ENCODE measurements around the gene KCNJ14. TPM values are rescaled to one million over a fixed set of nuclear protein-coding genes. Genes with fewer than 3 reads are reported as not detected.

Gene KCNJ14
- total RNA-seq, 4 donors from 2014 or later, result 0.19 to 1.9 (median 0.92) TPM

GRCh38 chr19:48452289-48453190 lies 2.8 kb upstream of the KCNJ14 start:
- Histone ChIP-seq H3K27me3 (no peaks in the 10 kb centered on the region), H3K27ac (no peak overlapping the region), H3K36me3 (peaks cover 0 to 71% of the 10 kb centered on the region in 2 donors), H3K4me1 (peaks cover 7 to 8% of the 10 kb centered on the region in 2 donors), H3K9me3 (no peaks in the 10 kb centered on the region), H3K4me3 (no peak overlapping the region)
- peak in 1 of 2 donors; percentile 30 for ATAC-seq
- intact Hi-C loops (cut with DNase I; ENCODE audit: low total_unique reads) (no loop called here), in situ Hi-C loops (cut with MboI; ENCODE audit: low sequenced_read_pairs in 4 of 4) (no loop called here)
- no peak for TF ChIP-seq CTCF (IDR thresholded peaks at IDR 0.05 in 4 of 5, conservative IDR thresholded peaks at IDR 0.05 in 1 of 5)
- no peak for TF ChIP-seq POLR2A (IDR thresholded peaks at IDR 0.05)
- DNase-seq, result no peak

GRCh38 chr19:48454150-48454730 lies 1.1 kb upstream of the KCNJ14 start:
- DNase-seq (no peak), ATAC-seq (no peak)
- Histone ChIP-seq H3K4me1 (peaks cover 7 to 8% of the 10 kb centered on the region in 2 donors), H3K27me3 (no peaks in the 10 kb centered on the region), H3K4me3 (no peak overlapping the region), H3K36me3 (peaks cover 0 to 54% of the 10 kb centered on the region in 2 donors), H3K27ac (no peak overlapping the region), H3K9me3 (no peaks in the 10 kb centered on the region)
- in situ Hi-C loops (cut with MboI; ENCODE audit: low sequenced_read_pairs in 4 of 4) (no loop called here), intact Hi-C loops (cut with DNase I; ENCODE audit: low total_unique reads) (no loop called here)
- TF ChIP-seq POLR2A (IDR thresholded peaks at IDR 0.05), result no peak
- no peak for TF ChIP-seq CTCF (IDR thresholded peaks at IDR 0.05 in 4 of 5, conservative IDR thresholded peaks at IDR 0.05 in 1 of 5)

- TF ChIP-seq POLR2A (IDR thresholded peaks at IDR 0.05) (no peak), CTCF (IDR thresholded peaks at IDR 0.05 in 4 of 5, conservative IDR thresholded peaks at IDR 0.05 in 1 of 5) (no peak)
- no peaks in the 10 kb centered on the region for H3K27me3 ChIP-seq
- ATAC-seq, result no peak
- no peak for DNase-seq
- no peak overlapping the region for H3K4me3 ChIP-seq
- in situ Hi-C loops (cut with MboI; ENCODE audit: low sequenced_read_pairs in 4 of 4), result no loop called here
- H3K4me1 ChIP-seq, result peaks cover 7 to 8% of the 10 kb centered on the region in 2 donors
- no peaks in the 10 kb centered on the region for H3K9me3 ChIP-seq
- intact Hi-C loops (cut with DNase I; ENCODE audit: low total_unique reads), result no loop called here
- peaks cover 0 to 36% of the 10 kb centered on the region in 2 donors for H3K36me3 ChIP-seq
- H3K27ac ChIP-seq, result no peak overlapping the region
Measured at GRCh38 chr19:48455908-48456562, 661 bp downstream of the KCNJ14 start.

- H3K4me3 ChIP-seq, result no peak overlapping the region
- no peak for TF ChIP-seq CTCF (IDR thresholded peaks at IDR 0.05 in 4 of 5, conservative IDR thresholded peaks at IDR 0.05 in 1 of 5)
- TF ChIP-seq POLR2A (IDR thresholded peaks at IDR 0.05), result no peak
- peaks cover 7 to 8% of the 10 kb centered on the region in 2 donors for H3K4me1 ChIP-seq
- H3K27ac ChIP-seq, result no peak overlapping the region
- intact Hi-C loops (cut with DNase I; ENCODE audit: low total_unique reads) (no loop called here), in situ Hi-C loops (cut with MboI; ENCODE audit: low sequenced_read_pairs in 4 of 4) (no loop called here)
- H3K36me3 ChIP-seq, result peaks cover 0 to 28% of the 10 kb centered on the region in 2 donors
- no peak for DNase-seq
- H3K27me3 ChIP-seq, result no peaks in the 10 kb centered on the region
- H3K9me3 ChIP-seq, result no peaks in the 10 kb centered on the region
- ATAC-seq, result no peak
Measured at GRCh38 chr19:48456864-48457263, 1.5 kb downstream of the KCNJ14 start.
